ENCODE results near the gene PIK3R2. TPM values are rescaled to one million over a fixed set of nuclear protein-coding genes. Genes with fewer than 3 reads are reported as not detected.

Gene PIK3R2
- total and polyA plus RNA-seq, 4 donors, result 1.5 to 37.8 (median 7.7) TPM

- TF ChIP-seq REST (IDR thresholded peaks at IDR 0.05) (no peak), ATF3 (IDR thresholded peaks at IDR 0.05) (no peak), FOXA2 (IDR thresholded peaks at IDR 0.05) (no peak), NR2F2 (IDR thresholded peaks at IDR 0.05) (no peak)
- peaks cover 11 to 59% (median 37%) of the 10 kb centered on the region in 4 donors for H3K36me3 ChIP-seq (ENCODE audit: control insufficient read depth in 4 of 4, insufficient read depth in 3 of 4, low read depth in 1 of 4, low read length in 3 of 4)
- no peak overlapping the region for H3K9ac ChIP-seq (ENCODE audit: low read depth in 1 of 2, low read length in 2 of 2)
- no peaks in the 10 kb centered on the region for H3K4me1 ChIP-seq (ENCODE audit: control insufficient read depth in 4 of 4, insufficient read depth in 4 of 4, low read length in 3 of 4)
- WGBS, result 97% methylated on average over 12 of the region's 12 CpGs
- no peak for DNase-seq (ENCODE audit: low spot score)
- no peaks in the 10 kb centered on the region for H3K27me3 ChIP-seq (ENCODE audit: control insufficient read depth in 4 of 4, insufficient read depth in 4 of 4, low read length in 3 of 4)
- no peak overlapping the region for H3K4me3 ChIP-seq (ENCODE audit: low read depth in 1 of 3, low read length in 3 of 3)
- H3K27ac ChIP-seq (ENCODE audit: low read depth in 1 of 2, low read length in 2 of 2), result no peak overlapping the region
- H3K9me3 ChIP-seq (ENCODE audit: control insufficient read depth in 4 of 4, low read length in 3 of 4), result no peaks in the 10 kb centered on the region
Measured at GRCh38 chr19:18128805-18129204, 24.2 kb upstream of the PIK3R2 start.

GRCh38 chr19:18130523-18131242 lies 22.3 kb upstream of the PIK3R2 start:
- WGBS, result 96% methylated on average over 21 of the region's 21 CpGs
- H3K36me3 ChIP-seq (ENCODE audit: control insufficient read depth in 4 of 4, insufficient read depth in 3 of 4, low read depth in 1 of 4, low read length in 3 of 4), result peaks cover 15 to 53% (median 34%) of the 10 kb centered on the region in 4 donors
- no peaks in the 10 kb centered on the region for H3K27me3 ChIP-seq (ENCODE audit: control insufficient read depth in 4 of 4, insufficient read depth in 4 of 4, low read length in 3 of 4)

More at GRCh38 chr19:18130523-18131242, 22.3 kb upstream of the PIK3R2 start:
- H3K9me3 ChIP-seq (ENCODE audit: control insufficient read depth in 4 of 4, low read length in 3 of 4), result no peaks in the 10 kb centered on the region
- TF ChIP-seq HNF4G (IDR thresholded peaks at IDR 0.05) (no peak), ATF3 (IDR thresholded peaks at IDR 0.05) (no peak), ZBTB33 (IDR thresholded peaks at IDR 0.05) (no peak), GABPA (IDR thresholded peaks at IDR 0.05 in 1 of 2, conservative IDR thresholded peaks at IDR 0.05 in 1 of 2) (no peak), RAD21 (IDR thresholded peaks at IDR 0.05) (no peak), JUND (IDR thresholded peaks at IDR 0.05) (no peak), REST (IDR thresholded peaks at IDR 0.05) (no peak), RXRA (IDR thresholded peaks at IDR 0.05) (no peak), YY1 (IDR thresholded peaks at IDR 0.05) (no peak), NR2F2 (IDR thresholded peaks at IDR 0.05) (no peak), FOXA1 (IDR thresholded peaks at IDR 0.05) (no peak)
- DNase-seq (ENCODE audit: low spot score), result no peak
- H3K4me1 ChIP-seq (ENCODE audit: control insufficient read depth in 4 of 4, insufficient read depth in 4 of 4, low read length in 3 of 4), result peaks cover 1 to 13% (median 8%) of the 10 kb centered on the region in 4 donors
- no peak overlapping the region for H3K27ac ChIP-seq (ENCODE audit: low read depth in 1 of 2, low read length in 2 of 2)
- no peak overlapping the region for H3K9ac ChIP-seq (ENCODE audit: low read depth in 1 of 2, low read length in 2 of 2)
- H3K4me3 ChIP-seq (ENCODE audit: low read depth in 1 of 3, low read length in 3 of 3), result no peak overlapping the region
